HUES48 (cell line): ENCODE data around the gene GOLGA6A.
"Not testable (repeated sequence)": the region's sequence is repeated elsewhere in the genome, so short reads cannot be mapped to it uniquely, and the experiment has no call there.

Source experiments
- H3K27ac ChIP-seq: one replicate; pipeline ENCODE4 v1.7.0; 2013; ENCODE audit warnings: low read depth, low read length, inconsistent platforms
- H3K27me3 ChIP-seq: 2 replicates; pipeline ENCODE4 v1.6.1; 2013; ENCODE audit warnings: mild to moderate bottlenecking, low read length; ENCODE audit not compliant: control insufficient read depth, insufficient read depth
- H3K36me3 ChIP-seq: 2 replicates; pipeline ENCODE4 v1.6.1; 2013; ENCODE audit warnings: low read length; ENCODE audit not compliant: control insufficient read depth, insufficient read depth
- H3K4me1 ChIP-seq: 2 replicates; pipeline ENCODE4 v1.6.1; 2013; ENCODE audit warnings: mild to moderate bottlenecking, low read length; ENCODE audit not compliant: control insufficient read depth, insufficient read depth
- H3K4me3 ChIP-seq: 2 replicates; pipeline ENCODE4 v1.5.1; 2013; ENCODE audit warnings: mild to moderate bottlenecking, low read depth, low read length
- H3K9ac ChIP-seq: 2 replicates; pipeline ENCODE4 v1.6.1; 2013; ENCODE audit warnings: mild to moderate bottlenecking, low read depth, low read length, moderate library complexity
- H3K9me3 ChIP-seq: 2 replicates; pipeline ENCODE4 v1.6.1; 2013; ENCODE audit warnings: low read length; ENCODE audit not compliant: control insufficient read depth, insufficient read depth

GOLGA6A gene

DNA sequence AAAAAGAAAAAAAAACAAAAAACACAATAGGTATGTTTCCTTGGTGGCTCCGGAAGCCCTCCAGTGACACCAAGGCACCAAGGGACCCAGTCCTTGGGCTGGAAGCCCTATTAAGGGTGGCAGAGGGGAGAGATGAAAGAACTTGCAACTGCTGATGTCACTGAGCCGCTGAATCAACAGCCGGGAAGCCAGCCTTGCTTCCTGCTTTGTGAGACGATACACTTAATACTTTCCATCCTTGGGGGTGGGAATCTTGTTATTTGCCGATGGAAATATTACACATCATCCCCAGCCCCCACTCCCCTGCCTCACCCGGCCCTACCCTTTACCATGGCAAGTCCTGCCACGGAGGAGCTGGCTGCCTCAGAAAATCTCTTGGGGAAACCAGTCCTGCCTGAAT lies 42.4 kb upstream of the GOLGA6A start:
- Histone ChIP-seq H3K4me3 (no peak overlapping the region), H3K9ac (no peak overlapping the region), H3K36me3 (no peaks in the 10 kb centered on the region), H3K4me1 (peaks cover 33% of the 10 kb centered on the region; the same call in 1 of the 2 replicates), H3K27ac (no peak overlapping the region), H3K27me3 (peaks cover 77% of the 10 kb centered on the region), H3K9me3 (no peaks in the 10 kb centered on the region)

DNA sequence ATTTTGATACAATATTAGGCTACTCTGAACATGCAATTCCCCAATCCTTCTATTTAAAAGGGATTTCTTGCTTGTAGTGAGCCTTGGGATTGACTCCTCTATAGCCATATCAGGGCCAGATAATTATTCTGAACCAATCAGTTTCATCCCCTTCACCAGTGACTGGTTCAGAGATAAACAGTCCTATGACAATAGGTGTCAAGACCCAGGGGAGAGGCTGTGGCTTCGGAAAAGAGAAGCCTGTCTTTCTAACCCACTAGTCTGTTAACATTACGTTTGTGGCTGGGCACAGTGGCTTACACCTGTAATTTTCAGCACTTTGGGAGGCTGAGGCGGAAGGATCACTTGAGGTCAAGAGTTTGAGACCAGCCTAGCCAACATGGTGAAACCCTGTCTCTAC lies 41.8 kb upstream of the GOLGA6A start:
- no peak overlapping the region for H3K9ac ChIP-seq
- peaks cover 27% of the 10 kb centered on the region; the same call in 1 of the 2 replicates for H3K4me1 ChIP-seq
- peaks cover 71% of the 10 kb centered on the region for H3K27me3 ChIP-seq
- H3K9me3 ChIP-seq, result no peaks in the 10 kb centered on the region
- H3K4me3 ChIP-seq, result no peak overlapping the region
- H3K27ac ChIP-seq, result no peak overlapping the region
- no peaks in the 10 kb centered on the region for H3K36me3 ChIP-seq

DNA sequence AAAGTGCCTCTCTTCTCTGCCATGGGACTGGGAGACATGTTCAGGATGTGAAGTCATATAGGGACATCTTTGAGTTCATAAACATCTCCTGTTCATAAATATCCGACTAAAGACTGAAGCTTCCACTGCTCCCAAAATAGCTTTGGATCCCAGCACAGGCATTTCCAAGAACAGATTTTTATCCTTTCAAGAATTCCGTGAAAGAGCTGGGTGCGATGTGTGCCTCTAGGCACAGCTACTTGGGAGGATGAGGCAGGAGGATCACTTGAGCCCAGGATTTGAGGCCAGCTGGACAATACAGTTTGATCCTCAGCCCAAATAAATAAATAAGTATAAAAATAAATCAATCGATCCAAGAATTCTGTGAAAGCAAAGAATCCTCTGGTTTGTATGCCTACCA lies 41.3 kb upstream of the GOLGA6A start:
- H3K27ac ChIP-seq, result no peak overlapping the region
- peaks cover 23% of the 10 kb centered on the region; the same call in 1 of the 2 replicates for H3K4me1 ChIP-seq
- H3K9ac ChIP-seq, result no peak overlapping the region
- H3K27me3 ChIP-seq, result peaks cover 66% of the 10 kb centered on the region
- no peak overlapping the region for H3K4me3 ChIP-seq
- H3K9me3 ChIP-seq, result no peaks in the 10 kb centered on the region
- H3K36me3 ChIP-seq, result no peaks in the 10 kb centered on the region

DNA sequence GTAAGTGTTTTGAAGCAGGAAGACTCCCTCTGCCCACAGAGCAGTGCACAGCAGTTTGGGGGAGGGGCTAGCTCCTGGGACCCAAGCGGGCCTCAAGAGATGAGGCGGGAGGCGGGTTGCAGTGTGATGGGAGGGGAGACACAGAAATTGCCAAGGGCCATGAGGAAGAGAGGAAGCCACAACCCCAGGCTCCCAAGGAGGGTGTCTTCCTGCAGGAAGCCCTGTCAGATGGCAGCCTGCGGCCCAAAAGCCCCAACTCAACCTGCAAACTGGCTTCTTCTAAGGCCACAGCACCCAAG lies 40.7 kb upstream of the GOLGA6A start:
- Histone ChIP-seq H3K4me3 (no peak overlapping the region), H3K27ac (no peak overlapping the region), H3K9me3 (no peaks in the 10 kb centered on the region), H3K4me1 (peaks cover 18% of the 10 kb centered on the region; the same call in 1 of the 2 replicates), H3K9ac (no peak overlapping the region), H3K27me3 (peaks cover 60% of the 10 kb centered on the region), H3K36me3 (no peaks in the 10 kb centered on the region)

DNA sequence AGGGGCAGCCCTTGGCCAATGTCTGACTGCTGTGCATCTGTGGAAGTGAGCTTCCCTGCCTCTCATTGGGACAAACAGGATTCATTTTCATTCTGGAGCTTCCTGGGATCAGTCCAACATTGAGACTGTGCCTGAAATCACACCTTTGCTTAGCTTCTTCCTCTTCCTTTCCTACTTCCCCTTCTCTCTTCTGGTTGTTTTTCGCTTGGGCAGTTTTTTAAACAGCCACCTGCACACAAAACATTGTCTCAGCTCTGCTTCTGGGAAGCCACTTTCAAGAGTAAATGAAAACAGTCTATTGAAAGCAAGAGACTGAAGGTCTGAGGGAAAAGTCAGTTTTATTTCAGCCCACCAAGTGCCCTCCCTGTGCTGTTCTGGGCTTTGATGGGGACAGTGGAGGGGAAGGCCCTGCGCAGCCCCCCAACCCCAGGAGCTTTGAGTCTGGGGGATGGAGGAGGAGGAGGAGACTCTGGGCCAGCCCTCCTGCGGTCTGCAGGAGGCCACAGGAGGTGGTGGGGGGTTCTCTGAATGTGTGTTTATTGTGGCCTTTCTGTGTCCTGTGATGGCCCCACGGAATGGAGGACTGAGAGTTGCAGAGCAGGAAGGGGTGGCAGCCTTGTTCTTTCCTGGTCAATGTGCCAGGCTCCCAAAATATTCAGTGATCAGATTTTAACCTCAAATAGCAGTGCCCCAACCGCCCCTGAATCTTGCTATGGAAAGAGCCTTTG lies 40.2 kb upstream of the GOLGA6A start:
- H3K4me3 ChIP-seq, result no peak overlapping the region
- H3K27me3 ChIP-seq, result peaks cover 55% of the 10 kb centered on the region
- no peak overlapping the region for H3K9ac ChIP-seq

DNA sequence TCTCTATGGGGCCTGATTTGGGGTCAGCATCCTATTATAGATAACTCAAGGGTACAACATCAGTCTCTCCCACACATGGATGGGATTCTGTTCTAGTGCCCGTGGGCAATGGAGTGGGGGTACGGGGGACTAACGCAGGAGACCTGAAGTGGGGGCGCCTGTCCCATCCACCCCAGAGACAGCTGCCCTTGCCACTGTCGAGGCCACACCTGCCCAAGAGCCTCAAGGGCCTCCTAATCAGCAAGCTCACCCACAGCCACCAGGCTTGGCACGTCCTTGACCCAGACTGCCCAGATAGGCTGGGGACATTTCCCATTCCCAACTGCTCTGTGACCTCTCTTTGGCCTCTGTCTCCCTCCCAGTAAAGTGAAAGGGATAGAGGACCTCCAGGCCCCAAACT lies 39.5 kb upstream of the GOLGA6A start:
- no peaks in the 10 kb centered on the region for H3K36me3 ChIP-seq
- no peaks in the 10 kb centered on the region for H3K9me3 ChIP-seq
- peaks cover 10% of the 10 kb centered on the region; the same call in 1 of the 2 replicates for H3K4me1 ChIP-seq
- H3K9ac ChIP-seq, result no peak overlapping the region
- no peak overlapping the region for H3K27ac ChIP-seq
- peaks cover 48% of the 10 kb centered on the region for H3K27me3 ChIP-seq
- H3K4me3 ChIP-seq, result no peak overlapping the region

More for the DNA sequence above, 40.2 kb upstream of the GOLGA6A start:
- Histone ChIP-seq H3K36me3 (no peaks in the 10 kb centered on the region), H3K4me1 (peaks cover 14% of the 10 kb centered on the region; the same call in 1 of the 2 replicates), H3K27ac (no peak overlapping the region), H3K9me3 (no peaks in the 10 kb centered on the region)

DNA sequence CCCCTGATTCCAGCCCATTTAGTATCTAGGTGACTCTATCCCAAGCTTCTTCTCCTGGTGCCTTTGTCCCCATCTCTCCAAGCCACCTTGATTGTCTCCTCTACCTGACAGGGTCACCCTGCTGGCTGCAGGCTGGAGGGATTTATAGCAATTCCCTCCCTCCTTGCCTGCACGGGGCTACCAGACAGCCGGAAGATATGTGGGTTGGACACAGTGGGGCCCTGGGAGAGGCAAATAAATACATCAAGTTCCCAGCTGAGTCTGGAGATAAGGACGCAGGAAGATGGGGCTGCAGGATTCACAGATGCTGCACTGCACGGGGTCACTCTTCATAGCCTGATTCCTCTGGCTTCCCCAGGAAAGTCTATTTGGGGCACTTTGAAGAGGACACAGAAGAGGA lies 38.7 kb upstream of the GOLGA6A start:
- no peaks in the 10 kb centered on the region for H3K36me3 ChIP-seq
- no peak overlapping the region for H3K9ac ChIP-seq
- H3K4me1 ChIP-seq, result peaks cover 10% of the 10 kb centered on the region; the same call in 1 of the 2 replicates
- H3K27ac ChIP-seq, result no peak overlapping the region
- no peak overlapping the region for H3K4me3 ChIP-seq
- peaks cover 40% of the 10 kb centered on the region for H3K27me3 ChIP-seq
- H3K9me3 ChIP-seq, result no peaks in the 10 kb centered on the region

DNA sequence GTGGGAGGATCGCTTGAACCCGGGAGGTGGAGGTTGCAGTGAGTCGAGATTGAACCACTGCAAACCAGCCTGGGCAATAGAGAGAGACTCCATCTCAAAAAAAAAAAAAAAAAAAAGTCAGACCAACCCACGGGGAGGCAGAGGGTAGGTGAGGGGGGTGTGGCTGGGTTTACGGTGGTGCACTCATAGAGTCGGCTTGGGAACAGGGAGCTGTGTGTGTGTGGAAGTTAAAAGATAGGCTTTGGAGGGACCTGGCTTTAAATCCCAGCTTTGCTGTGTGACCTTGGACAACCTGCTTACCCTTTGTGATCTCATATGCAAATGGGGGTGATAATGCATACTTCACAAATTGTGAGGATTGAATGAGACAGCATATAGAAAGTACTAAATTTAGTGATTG lies 38.1 kb upstream of the GOLGA6A start:
- Histone ChIP-seq H3K9me3 (no peaks in the 10 kb centered on the region), H3K9ac (no peak overlapping the region), H3K4me1 (peaks cover 10% of the 10 kb centered on the region; the same call in 1 of the 2 replicates), H3K27ac (no peak overlapping the region), H3K27me3 (peaks cover 34% of the 10 kb centered on the region), H3K4me3 (no peak overlapping the region), H3K36me3 (no peaks in the 10 kb centered on the region)

DNA sequence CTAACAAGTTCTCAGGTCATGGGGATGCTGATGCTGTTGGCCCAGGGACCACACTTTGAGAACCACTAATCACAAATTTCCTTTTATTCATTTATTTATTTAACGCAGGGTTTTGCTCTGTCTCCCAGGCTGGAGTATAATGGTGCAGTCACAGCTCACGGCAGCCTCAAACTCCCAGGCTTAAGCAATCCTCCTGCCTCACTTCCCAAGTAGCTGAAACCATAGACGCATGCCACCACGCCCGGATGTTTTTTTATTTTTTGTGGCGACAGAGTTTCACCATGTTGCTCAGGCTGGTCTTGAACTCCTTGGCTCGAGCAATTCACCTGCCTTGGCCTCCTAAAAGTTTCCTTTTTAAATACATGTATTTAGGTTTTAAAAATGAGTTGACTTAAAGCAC lies 27.4 kb upstream of the GOLGA6A start:
- Histone ChIP-seq H3K27me3 (no peaks in the 10 kb centered on the region), H3K27ac (no peak overlapping the region), H3K4me1 (no peaks in the 10 kb centered on the region), H3K36me3 (no peaks in the 10 kb centered on the region), H3K9ac (no peak overlapping the region), H3K4me3 (no peak overlapping the region), H3K9me3 (no peaks in the 10 kb centered on the region)

DNA sequence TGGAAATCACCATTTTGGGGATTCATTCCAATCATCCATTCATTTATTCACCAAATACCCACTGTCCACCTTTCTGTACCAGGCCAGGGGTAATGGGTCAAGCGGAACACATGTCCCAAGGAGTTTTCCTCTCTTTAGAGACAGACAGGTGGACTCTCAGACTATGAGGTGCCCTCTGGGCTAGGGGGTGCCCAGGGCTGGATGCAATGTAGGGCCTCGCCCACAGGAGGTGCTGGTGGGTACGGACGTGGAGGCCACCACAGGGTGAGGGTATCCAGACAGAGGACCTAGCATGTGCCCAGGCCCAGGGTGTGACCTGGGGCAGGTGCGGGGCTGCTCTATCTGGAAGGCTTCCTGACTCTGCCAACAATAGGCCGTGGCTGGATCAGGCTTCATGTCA lies 26.3 kb upstream of the GOLGA6A start:
- not testable (repeated sequence) for H3K9me3 ChIP-seq, H3K27me3 ChIP-seq, H3K4me1 ChIP-seq, H3K9ac ChIP-seq, H3K4me3 ChIP-seq, H3K36me3 ChIP-seq, H3K27ac ChIP-seq

DNA sequence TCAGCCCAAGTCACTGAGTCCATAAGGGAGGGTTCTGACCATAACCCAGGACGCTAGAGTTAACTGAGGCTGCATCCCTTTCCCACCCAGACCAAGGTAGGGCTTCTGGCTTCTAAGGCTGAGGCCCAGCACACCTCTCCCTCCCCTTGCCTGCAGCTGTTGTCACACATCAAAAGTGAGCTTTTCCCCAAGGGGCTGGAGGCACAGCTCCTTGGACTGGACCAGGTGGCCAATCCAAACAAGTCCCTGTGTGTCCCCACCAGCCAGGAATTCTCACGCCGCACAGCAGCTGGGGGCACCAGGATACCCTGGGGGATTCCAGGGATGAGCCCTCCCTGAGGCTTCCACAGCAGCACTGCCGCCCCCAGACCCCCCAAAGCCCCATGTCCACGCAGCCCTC lies 25.8 kb upstream of the GOLGA6A start:
- H3K27me3 ChIP-seq, result no peaks in the 10 kb centered on the region
- no peaks in the 10 kb centered on the region for H3K9me3 ChIP-seq
- no peak overlapping the region for H3K9ac ChIP-seq
- no peaks in the 10 kb centered on the region for H3K36me3 ChIP-seq
- no peak overlapping the region for H3K27ac ChIP-seq
- H3K4me1 ChIP-seq, result no peaks in the 10 kb centered on the region
- H3K4me3 ChIP-seq, result no peak overlapping the region
